HEK293 (cell line): ENCODE measurements around the gene PTPN5.

Experiments
- ATF2 ChIP-seq: fragments of 450-650 bp; formaldehyde crosslinking; IDR thresholded peaks from 2 replicates; pipeline ENCODE4 v1.5.1; 2016; ENCODE audit warnings: missing biosample characterization, missing genetic modification characterization, low read depth
- REST ChIP-seq: fragments of 450-650 bp; formaldehyde crosslinking; IDR thresholded peaks from 2 replicates; pipeline ENCODE4 v1.5.1; 2016; ENCODE audit warnings: missing biosample characterization, missing genetic modification characterization
- ZBTB44 ChIP-seq: fragments of 450-650 bp; IDR thresholded peaks from 2 replicates; pipeline ENCODE4 v1.5.1; 2018; ENCODE audit warnings: missing biosample characterization, mild to moderate bottlenecking, missing genetic modification characterization
- ZBTB49 ChIP-seq: fragments of 450-650 bp; formaldehyde crosslinking; IDR thresholded peaks from 2 replicates; pipeline ENCODE4 v1.5.1; 2016; ENCODE audit warnings: missing biosample characterization, missing genetic modification characterization, low read depth
- ZBTB6 ChIP-seq: fragments of 450-650 bp; formaldehyde crosslinking; IDR thresholded peaks from 2 replicates; pipeline ENCODE4 v1.5.1; 2017; ENCODE audit warnings: missing biosample characterization, missing genetic modification characterization
- ZNF202 ChIP-seq: fragments of 450-650 bp; formaldehyde crosslinking; IDR thresholded peaks from 2 replicates; pipeline ENCODE4 v1.5.1; 2016; ENCODE audit warnings: missing biosample characterization, missing genetic modification characterization, borderline replicate concordance
- ZNF221 ChIP-seq: fragments of 450-650 bp; formaldehyde crosslinking; IDR thresholded peaks from 2 replicates; pipeline ENCODE4 v1.5.1; 2017; ENCODE audit warnings: missing biosample characterization, missing genetic modification characterization, borderline replicate concordance
- ZNF239 ChIP-seq: fragments of 450-650 bp; formaldehyde crosslinking; IDR thresholded peaks from 2 replicates; pipeline ENCODE4 v1.5.1; 2016; ENCODE audit warnings: missing biosample characterization, missing genetic modification characterization
- ZNF24 ChIP-seq: fragments of 450-650 bp; formaldehyde crosslinking; IDR thresholded peaks from 2 replicates; pipeline ENCODE4 v1.5.1; 2016; ENCODE audit warnings: missing biosample characterization, missing genetic modification characterization
- ZNF26 ChIP-seq: fragments of 450-650 bp; formaldehyde crosslinking; IDR thresholded peaks from 2 replicates; pipeline ENCODE4 v1.5.1; 2016; ENCODE audit warnings: missing biosample characterization, missing genetic modification characterization
- ZNF404 ChIP-seq: fragments of 450-650 bp; formaldehyde crosslinking; IDR thresholded peaks from 2 replicates; pipeline ENCODE4 v1.5.1; 2017; ENCODE audit warnings: missing biosample characterization, missing genetic modification characterization
- ZNF513 ChIP-seq: fragments of 450-650 bp; IDR thresholded peaks from 2 replicates; pipeline ENCODE4 v1.5.1; 2018; ENCODE audit warnings: missing biosample characterization, missing genetic modification characterization
- ZNF530 ChIP-seq: fragments of 450-650 bp; formaldehyde crosslinking; IDR thresholded peaks from 2 replicates; pipeline ENCODE4 v1.5.1; 2016; ENCODE audit warnings: low read depth, missing biosample characterization, missing genetic modification characterization
- ZNF560 ChIP-seq: fragments of 450-650 bp; formaldehyde crosslinking; IDR thresholded peaks from 2 replicates; pipeline ENCODE4 v1.5.1; 2017; ENCODE audit warnings: missing biosample characterization, missing genetic modification characterization, borderline replicate concordance
- ZNF571 ChIP-seq: fragments of 450-650 bp; formaldehyde crosslinking; IDR thresholded peaks from 2 replicates; pipeline ENCODE4 v1.5.0; 2017; ENCODE audit warnings: missing biosample characterization, missing genetic modification characterization
- ZNF664 ChIP-seq: fragments of 450-650 bp; formaldehyde crosslinking; IDR thresholded peaks from 2 replicates; pipeline ENCODE4 v1.5.1; 2016; ENCODE audit warnings: missing biosample characterization, missing genetic modification characterization
- ZNF692 ChIP-seq: fragments of 450-650 bp; formaldehyde crosslinking; IDR thresholded peaks from 2 replicates; pipeline ENCODE4 v1.5.1; 2016; ENCODE audit warnings: missing biosample characterization, missing genetic modification characterization
- ZNF701 ChIP-seq: fragments of 450-650 bp; formaldehyde crosslinking; IDR thresholded peaks from 2 replicates; pipeline ENCODE4 v1.5.1; 2016; ENCODE audit warnings: missing biosample characterization, missing genetic modification characterization
- ZNF768 ChIP-seq: fragments of 450-650 bp; formaldehyde crosslinking; IDR thresholded peaks from 2 replicates; pipeline ENCODE4 v1.5.1; 2018; ENCODE audit warnings: missing biosample characterization, mild to moderate bottlenecking, missing genetic modification characterization
- ZSCAN30 ChIP-seq: fragments of 450-650 bp; IDR thresholded peaks from 2 replicates; pipeline ENCODE4 v1.5.1; 2018; ENCODE audit warnings: missing biosample characterization, mild to moderate bottlenecking, missing genetic modification characterization, moderate library complexity
- ZSCAN4 ChIP-seq: fragments of 450-650 bp; formaldehyde crosslinking; IDR thresholded peaks from 2 replicates; pipeline ENCODE4 v1.5.1; 2017; ENCODE audit warnings: missing biosample characterization, missing genetic modification characterization

The PTPN5 gene

GRCh38 chr11:18698341-18699268, 93.0 kb downstream of the PTPN5 start, which contains the start of gene TMEM86A (continued):
- peak; percentile 83 for TF ChIP-seq ATF2
- no peak for TF ChIP-seq ZNF701 (tag by site-specific recombination)
- TF ChIP-seq ZNF221: no peak
- TF ChIP-seq ZSCAN30 (tag by site-specific recombination): no peak
- no peak for TF ChIP-seq ZBTB49 (tag by site-specific recombination)
- TF ChIP-seq ZNF692 (tag by site-specific recombination): no peak
- TF ChIP-seq ZNF513 (tag by site-specific recombination): no peak
- TF ChIP-seq ZNF768 (tag by site-specific recombination): no peak
- TF ChIP-seq ZBTB6 (tag by site-specific recombination): no peak
- TF ChIP-seq ZNF560: no peak
- TF ChIP-seq ZNF404 (tag by site-specific recombination): no peak
- TF ChIP-seq REST: no peak
- TF ChIP-seq ZNF664 (tag by site-specific recombination): no peak
- TF ChIP-seq ZNF571 (tag by site-specific recombination): no peak
- TF ChIP-seq ZBTB44 (tag by site-specific recombination): no peak
- TF ChIP-seq ZNF202 (tag by site-specific recombination): no peak
- no peak for TF ChIP-seq ZNF239 (tag by site-specific recombination)
- no peak for TF ChIP-seq ZNF26 (tag by site-specific recombination)
- no peak for TF ChIP-seq ZSCAN4 (tag by site-specific recombination)
- no peak for TF ChIP-seq ZNF24
- TF ChIP-seq ZNF530: no peak
